ENCODE measurements around the gene RBBP5. TPM values are rescaled to one million over a fixed set of nuclear protein-coding genes. Genes with fewer than 3 reads are reported as not detected.
A peak's percentile ranks its signal among the peaks of the same experiment; 100 is the strongest.

Gene RBBP5
- total and polyA plus RNA-seq, 3 donors from 2014 or later: 11.7 to 20.3 (median 19.1) TPM

DNA sequence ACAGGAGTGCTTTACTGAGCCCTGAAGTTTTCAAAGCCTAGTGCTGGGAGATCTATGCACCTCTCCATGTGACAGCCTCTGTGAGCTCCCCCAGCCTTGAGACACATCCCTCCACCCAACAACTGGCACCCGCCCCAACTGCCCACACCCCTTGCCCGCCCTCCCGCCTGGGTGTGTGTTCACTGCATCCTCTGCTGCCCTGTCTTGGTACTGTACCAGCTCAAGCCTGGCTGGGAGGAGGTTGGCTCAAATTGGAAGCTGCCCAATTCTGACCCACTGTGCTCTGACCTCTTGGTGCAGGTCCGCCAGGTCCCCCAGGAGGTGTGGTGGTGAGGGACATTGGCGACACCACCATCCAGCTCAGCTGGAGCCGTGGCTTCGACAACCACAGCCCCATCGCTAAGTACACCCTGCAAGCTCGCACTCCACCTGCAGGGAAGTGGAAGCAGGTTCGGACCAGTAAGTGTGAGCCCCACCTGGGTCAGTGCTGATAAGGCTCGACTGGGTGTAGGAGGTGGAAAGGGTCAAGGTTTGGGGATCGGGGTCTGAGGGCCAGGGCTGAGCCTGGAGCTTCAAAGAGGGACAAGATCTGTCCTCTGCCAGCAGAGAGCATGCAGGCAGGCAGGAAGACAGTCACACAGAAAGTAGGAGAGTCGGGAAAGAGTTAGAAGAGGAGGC lies 55.5 kb downstream of the RBBP5 start:
- Histone ChIP-seq H3K9me3 (no peaks in the 10 kb centered on the region), H3K4me1 (no peaks in the 10 kb centered on the region), H3K27me3 (no peaks in the 10 kb centered on the region), H3K36me3 (ENCODE audit: low read depth, missing control alignments) (no peaks in the 10 kb centered on the region), H3K27ac (no peak overlapping the region), H3K4me3 (no peak overlapping the region)
- peak; percentile 28 for DNase-seq
- intact Hi-C loops (cut with DNase I; ENCODE audit: low total_unique reads): no loop called here
- 72 to 81% methylated on average over 12 to 13 of the region's 13 CpGs for WGBS, 2 donors
- TF ChIP-seq POLR2A (IDR thresholded peaks at IDR 0.05): no peak
- TF ChIP-seq, protein P1, sequence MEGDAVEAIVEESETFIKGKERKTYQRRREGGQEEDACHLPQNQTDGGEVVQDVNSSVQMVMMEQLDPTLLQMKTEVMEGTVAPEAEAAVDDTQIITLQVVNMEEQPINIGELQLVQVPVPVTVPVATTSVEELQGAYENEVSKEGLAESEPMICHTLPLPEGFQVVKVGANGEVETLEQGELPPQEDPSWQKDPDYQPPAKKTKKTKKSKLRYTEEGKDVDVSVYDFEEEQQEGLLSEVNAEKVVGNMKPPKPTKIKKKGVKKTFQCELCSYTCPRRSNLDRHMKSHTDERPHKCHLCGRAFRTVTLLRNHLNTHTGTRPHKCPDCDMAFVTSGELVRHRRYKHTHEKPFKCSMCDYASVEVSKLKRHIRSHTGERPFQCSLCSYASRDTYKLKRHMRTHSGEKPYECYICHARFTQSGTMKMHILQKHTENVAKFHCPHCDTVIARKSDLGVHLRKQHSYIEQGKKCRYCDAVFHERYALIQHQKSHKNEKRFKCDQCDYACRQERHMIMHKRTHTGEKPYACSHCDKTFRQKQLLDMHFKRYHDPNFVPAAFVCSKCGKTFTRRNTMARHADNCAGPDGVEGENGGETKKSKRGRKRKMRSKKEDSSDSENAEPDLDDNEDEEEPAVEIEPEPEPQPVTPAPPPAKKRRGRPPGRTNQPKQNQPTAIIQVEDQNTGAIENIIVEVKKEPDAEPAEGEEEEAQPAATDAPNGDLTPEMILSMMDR (IDR thresholded peaks at IDR 0.05): no peak

DNA sequence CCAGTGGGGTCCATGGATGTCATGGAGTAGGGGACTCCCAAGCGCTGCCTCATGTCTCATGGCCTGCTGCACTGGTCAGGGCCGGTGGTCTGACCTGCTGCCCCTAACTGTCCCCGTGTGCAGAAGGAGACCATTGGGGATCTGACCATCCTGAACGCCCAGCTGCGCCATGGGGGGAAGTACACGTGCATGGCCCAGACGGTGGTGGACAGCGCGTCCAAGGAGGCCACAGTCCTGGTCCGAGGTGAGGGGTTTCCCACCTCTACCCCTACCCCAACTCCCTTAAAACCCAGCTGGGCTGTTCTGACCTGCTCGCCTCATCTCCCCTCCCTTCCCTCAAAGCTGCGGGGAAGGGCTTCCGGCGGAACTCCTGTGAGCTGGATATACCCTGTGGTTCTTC lies 56.1 kb downstream of the RBBP5 start:
- H3K9me3 ChIP-seq: no peaks in the 10 kb centered on the region
- 84 to 90% methylated on average over 5 to 14 of the region's 14 CpGs for WGBS, 2 donors
- no peaks in the 10 kb centered on the region for H3K36me3 ChIP-seq (ENCODE audit: low read depth, missing control alignments)
- H3K4me3 ChIP-seq: no peak overlapping the region
- TF ChIP-seq, protein P1 (IDR thresholded peaks at IDR 0.05): no peak
- no peak for TF ChIP-seq POLR2A (IDR thresholded peaks at IDR 0.05)
- H3K4me1 ChIP-seq: no peaks in the 10 kb centered on the region
- H3K27ac ChIP-seq: no peak overlapping the region
- intact Hi-C loops (cut with DNase I; ENCODE audit: low total_unique reads): no loop called here
- no peaks in the 10 kb centered on the region for H3K27me3 ChIP-seq
- no peak for DNase-seq

DNA sequence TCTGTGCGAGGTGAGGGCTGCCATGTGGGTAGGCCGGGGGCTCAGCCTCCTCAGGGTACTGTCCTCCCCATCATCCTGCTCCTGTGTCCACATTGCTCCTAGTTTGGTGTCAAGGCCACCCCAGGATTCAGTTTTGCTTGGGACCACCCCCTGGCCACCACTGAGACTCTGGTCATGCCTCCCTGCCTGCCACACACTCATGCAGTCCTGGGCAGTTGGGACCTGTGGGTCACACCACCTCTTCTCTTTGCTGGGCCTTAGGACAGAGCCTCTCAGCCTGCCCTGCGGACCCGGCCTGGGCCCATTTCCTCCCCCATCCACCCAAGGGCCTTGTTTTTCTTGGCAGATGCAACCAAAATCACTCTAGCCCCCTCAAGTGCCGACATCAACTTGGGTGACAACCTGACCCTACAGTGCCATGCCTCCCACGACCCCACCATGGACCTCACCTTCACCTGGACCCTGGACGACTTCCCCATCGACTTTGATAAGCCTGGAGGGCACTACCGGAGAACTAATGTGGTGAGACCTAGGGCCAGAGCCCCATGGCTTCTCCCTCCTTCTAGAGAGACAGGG lies 56.9 kb downstream of the RBBP5 start:
- intact Hi-C loops (cut with DNase I; ENCODE audit: low total_unique reads): no loop called here
- no peak for DNase-seq
- WGBS, 2 donors: 91% methylated on average over 7 to 9 of the region's 9 CpGs
- Histone ChIP-seq H3K4me1 (no peaks in the 10 kb centered on the region), H3K9me3 (no peaks in the 10 kb centered on the region), H3K27ac (no peak overlapping the region), H3K27me3 (no peaks in the 10 kb centered on the region), H3K36me3 (ENCODE audit: low read depth, missing control alignments) (no peaks in the 10 kb centered on the region), H3K4me3 (no peak overlapping the region)
- TF ChIP-seq, protein P1 (IDR thresholded peaks at IDR 0.05): no peak
- TF ChIP-seq POLR2A (IDR thresholded peaks at IDR 0.05): no peak

DNA sequence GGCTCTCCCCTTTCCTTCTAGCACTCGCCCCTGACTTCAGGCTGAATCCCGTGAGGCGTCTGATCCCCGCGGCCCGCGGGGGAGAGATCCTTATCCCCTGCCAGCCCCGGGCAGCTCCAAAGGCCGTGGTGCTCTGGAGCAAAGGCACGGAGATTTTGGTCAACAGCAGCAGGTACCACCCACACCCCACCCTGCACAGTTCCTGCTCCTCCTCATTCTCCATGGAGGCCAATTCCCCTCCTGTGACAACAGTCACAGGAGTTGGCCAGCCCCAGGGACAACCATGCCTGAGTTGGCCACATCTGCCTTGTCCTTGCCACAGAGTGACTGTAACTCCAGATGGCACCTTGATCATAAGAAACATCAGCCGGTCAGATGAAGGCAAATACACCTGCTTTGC lies 57.5 kb downstream of the RBBP5 start:
- H3K9me3 ChIP-seq: no peaks in the 10 kb centered on the region
- H3K36me3 ChIP-seq (ENCODE audit: low read depth, missing control alignments): no peaks in the 10 kb centered on the region
- TF ChIP-seq POLR2A (IDR thresholded peaks at IDR 0.05): no peak
- TF ChIP-seq, protein P1 (IDR thresholded peaks at IDR 0.05): no peak
- H3K27me3 ChIP-seq: no peaks in the 10 kb centered on the region
- no peak overlapping the region for H3K4me3 ChIP-seq
- WGBS, 2 donors: 85 to 98% methylated on average over 10 to 11 of the region's 11 CpGs
- H3K4me1 ChIP-seq: no peaks in the 10 kb centered on the region
- intact Hi-C loops (cut with DNase I; ENCODE audit: low total_unique reads): no loop called here
- H3K27ac ChIP-seq: no peak overlapping the region
- DNase-seq: no peak

DNA sequence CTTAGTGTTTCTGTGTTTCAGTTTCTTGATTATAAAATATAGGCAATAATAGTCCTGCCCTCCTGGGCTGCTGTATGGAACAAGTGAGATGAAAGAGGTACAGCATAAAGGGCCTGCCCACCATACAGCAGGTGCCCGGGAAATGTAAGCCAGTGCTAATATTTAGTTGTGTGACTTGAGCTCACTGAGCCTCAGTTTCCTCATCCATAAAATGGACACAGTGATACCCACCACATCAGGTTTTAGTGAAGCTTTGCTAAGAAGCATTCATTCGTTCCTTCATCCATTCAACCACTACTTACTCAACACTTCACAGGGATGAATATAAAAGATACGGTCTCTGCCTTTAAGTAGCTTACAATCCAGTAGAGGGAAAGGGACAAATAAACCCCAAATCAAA lies 58.9 kb downstream of the RBBP5 start:
- H3K9me3 ChIP-seq: no peaks in the 10 kb centered on the region
- no peak overlapping the region for H3K4me3 ChIP-seq
- TF ChIP-seq, protein P1 (IDR thresholded peaks at IDR 0.05): no peak
- no peak for TF ChIP-seq POLR2A (IDR thresholded peaks at IDR 0.05)
- intact Hi-C loops (cut with DNase I; ENCODE audit: low total_unique reads): no loop called here
- no peaks in the 10 kb centered on the region for H3K27me3 ChIP-seq
- 95 to 98% methylated on average over 3 of the region's 3 CpGs for WGBS, 2 donors
- no peak overlapping the region for H3K27ac ChIP-seq
- no peaks in the 10 kb centered on the region for H3K36me3 ChIP-seq (ENCODE audit: low read depth, missing control alignments)
- H3K4me1 ChIP-seq: no peaks in the 10 kb centered on the region
- no peak for DNase-seq

Data from testis (tissue), 3 donors.